GM12864 (cell line): ENCODE results near the gene COQ8B.

Source experiments
- DNase-seq: peaks from one replicate; pipeline ENCODE4 v3.0.0-alpha.2; 2011; ENCODE audit warnings: low read depth
- H3K4me3 ChIP-seq: 2 replicates; pipeline ENCODE4 v1.5.1; 2011; ENCODE audit warnings: mild to moderate bottlenecking, low read depth, low read length, control low read depth
- CTCF ChIP-seq: IDR thresholded peaks from 2 replicates; pipeline ENCODE4 v1.5.1; 2011; ENCODE audit warnings: low read depth, mild to moderate bottlenecking, moderate library complexity, low read length, control low read depth, inconsistent platforms; ENCODE audit errors: missing control alignments

Gene COQ8B

GRCh38 chr19:40691421-40692211 lies 25.1 kb downstream of the COQ8B start:
- H3K4me3 ChIP-seq, result peak overlapping the region; percentile 56; the same call in 1 of the 2 replicates
- DNase-seq, result no peak
- no peak for TF ChIP-seq CTCF

GRCh38 chr19:40690693-40691420 lies 25.8 kb downstream of the COQ8B start:
- H3K4me3 ChIP-seq, result peak overlapping the region; percentile 56
- peak; percentile 38 for DNase-seq
- no peak for TF ChIP-seq CTCF

- no peak for TF ChIP-seq CTCF
- H3K4me3 ChIP-seq, result peak within 1 kb of the TSS; percentile 56
- no peak for DNase-seq
These were observed 26.5 kb downstream of the COQ8B start, which contains the start of gene NUMBL for GRCh38 chr19:40690050-40690692. Gene NUMBL (minus strand): TSS chr19:40690651. CDS start chr19:40690483, 168 bp downstream.

- peak overlapping the region; percentile 48 for H3K4me3 ChIP-seq
These were observed 27.2 kb downstream of the COQ8B start for GRCh38 chr19:40689339-40690049.

GRCh38 chr19:40688987-40689338 lies 27.7 kb downstream of the COQ8B start:
- DNase-seq, result no peak
- no peak for TF ChIP-seq CTCF
- H3K4me3 ChIP-seq, result no peak overlapping the region

More at GRCh38 chr19:40689339-40690049, 27.2 kb downstream of the COQ8B start:
- DNase-seq, result no peak
- no peak for TF ChIP-seq CTCF

- no peak for TF ChIP-seq CTCF
- H3K4me3 ChIP-seq, result no peak overlapping the region
- no peak for DNase-seq
These were observed 28.4 kb downstream of the COQ8B start for GRCh38 chr19:40688309-40688708.
